Measurements from ENCODE around the gene AFF3. TPM values are rescaled to one million over a fixed set of nuclear protein-coding genes. Genes with fewer than 3 reads are reported as not detected.

Gene AFF3
- total and polyA plus RNA-seq, 2 of the 4 experiments (the other 2 are of a cell fraction): 12.9 to 14.3 TPM

GRCh38 chr2:99903981-99904380 is 238.4 kb downstream of the AFF3 start:
- no peak overlapping the region for H3K4me3 ChIP-seq (ENCODE audit: insufficient read depth, low read depth, low read length)
- POLR2A ChIA-PET (ENCODE audit: unreplicated experiment): no interaction called here
- H4K91ac ChIP-seq (ENCODE audit: insufficient read depth, low read depth, low read length): no peak overlapping the region
- in situ Hi-C loops (cut with MboI; ENCODE audit: low sequenced_read_pairs) (no loop called here), dilution Hi-C loops (cut with HindIII; ENCODE audit: low sequenced_read_pairs, unreplicated experiment) (no loop called here), intact Hi-C loops (cut with micrococcal nuclease) (no loop called here)
- no peaks in the 10 kb centered on the region for H3K27me3 ChIP-seq (ENCODE audit: control insufficient read depth, insufficient read depth, low read length)
- H3K27ac ChIP-seq (ENCODE audit: insufficient read depth, low read length): no peak overlapping the region
- no peak overlapping the region for H4K8ac ChIP-seq (ENCODE audit: low read depth in 2 of 2, low read length in 2 of 2)
- peaks cover 9% of the 10 kb centered on the region; the same call in 1 of the 2 replicates for H3K9me1 ChIP-seq (ENCODE audit: insufficient read depth, low read length)
- H3K4me1 ChIP-seq (ENCODE audit: control insufficient read depth, insufficient read depth, low read length): peaks cover 2% of the 10 kb centered on the region; the same call in 1 of the 2 replicates
- H3K4me2 ChIP-seq (ENCODE audit: low read depth, low read length): no peak overlapping the region
- no peak overlapping the region for H2AK9ac ChIP-seq (replicated peaks; ENCODE audit: low read depth, low read length, poor library complexity)
- no peaks in the 10 kb centered on the region for H3K36me3 ChIP-seq (ENCODE audit: control insufficient read depth, insufficient read depth, low read length)
- no peak overlapping the region for H3K23ac ChIP-seq (ENCODE audit: low read depth, low read length)
- H3K4ac ChIP-seq (ENCODE audit: low read depth, low read length): no peak overlapping the region
- H3K9ac ChIP-seq (ENCODE audit: low read depth, low read length): no peak overlapping the region
- H2BK20ac ChIP-seq (ENCODE audit: low read depth, low read length): no peak overlapping the region
- TF ChIP-seq RCOR1 (IDR thresholded peaks at IDR 0.05; ENCODE audit: insufficient replicate concordance, low read length) (no peak), RFX5 (IDR thresholded peaks at IDR 0.05; ENCODE audit: low read depth, low read length) (no peak), CTCF (conservative IDR thresholded peaks at IDR 0.05; ENCODE audit: low read depth, low read length) (no peak), SMC3 (IDR thresholded peaks at IDR 0.05; ENCODE audit: low read depth, low read length) (no peak), NFE2L2 (IDR thresholded peaks at IDR 0.05; ENCODE audit: low read depth, low read length) (no peak), CEBPB (IDR thresholded peaks at IDR 0.05; ENCODE audit: low read depth, low read length) (no peak), MAFK (IDR thresholded peaks at IDR 0.05; ENCODE audit: low read depth, low read length) (no peak), RAD21 (IDR thresholded peaks at IDR 0.05; ENCODE audit: low read length) (no peak), FOS (IDR thresholded peaks at IDR 0.05; ENCODE audit: low read depth, low read length) (no peak), MAZ (IDR thresholded peaks at IDR 0.05; ENCODE audit: borderline replicate concordance, low read depth, low read length) (no peak), MXI1 (IDR thresholded peaks at IDR 0.05; ENCODE audit: borderline replicate concordance, low read depth, low read length) (no peak), POLR2A (IDR thresholded peaks at IDR 0.05; ENCODE audit: low read depth, low read length) (no peak), BHLHE40 (IDR thresholded peaks at IDR 0.05; ENCODE audit: low read depth, low read length) (no peak), CHD1 (IDR thresholded peaks at IDR 0.05; ENCODE audit: low read depth, low read length) (no peak)
- TF ChIP-seq, protein P1, sequence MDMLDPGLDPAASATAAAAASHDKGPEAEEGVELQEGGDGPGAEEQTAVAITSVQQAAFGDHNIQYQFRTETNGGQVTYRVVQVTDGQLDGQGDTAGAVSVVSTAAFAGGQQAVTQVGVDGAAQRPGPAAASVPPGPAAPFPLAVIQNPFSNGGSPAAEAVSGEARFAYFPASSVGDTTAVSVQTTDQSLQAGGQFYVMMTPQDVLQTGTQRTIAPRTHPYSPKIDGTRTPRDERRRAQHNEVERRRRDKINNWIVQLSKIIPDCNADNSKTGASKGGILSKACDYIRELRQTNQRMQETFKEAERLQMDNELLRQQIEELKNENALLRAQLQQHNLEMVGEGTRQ (IDR thresholded peaks at IDR 0.05; ENCODE audit: low read depth, low read length): no peak
- TF ChIP-seq, protein P2, sequence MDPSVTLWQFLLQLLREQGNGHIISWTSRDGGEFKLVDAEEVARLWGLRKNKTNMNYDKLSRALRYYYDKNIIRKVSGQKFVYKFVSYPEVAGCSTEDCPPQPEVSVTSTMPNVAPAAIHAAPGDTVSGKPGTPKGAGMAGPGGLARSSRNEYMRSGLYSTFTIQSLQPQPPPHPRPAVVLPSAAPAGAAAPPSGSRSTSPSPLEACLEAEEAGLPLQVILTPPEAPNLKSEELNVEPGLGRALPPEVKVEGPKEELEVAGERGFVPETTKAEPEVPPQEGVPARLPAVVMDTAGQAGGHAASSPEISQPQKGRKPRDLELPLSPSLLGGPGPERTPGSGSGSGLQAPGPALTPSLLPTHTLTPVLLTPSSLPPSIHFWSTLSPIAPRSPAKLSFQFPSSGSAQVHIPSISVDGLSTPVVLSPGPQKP (IDR thresholded peaks at IDR 0.05; ENCODE audit: borderline replicate concordance, low read depth, low read length): no peak
- no peak overlapping the region for H2BK120ac ChIP-seq (ENCODE audit: low read depth, low read length)
- BruUV-seq (replicated peaks): no TSS peak
- H2BK5ac ChIP-seq (ENCODE audit: low read depth, low read length, poor library complexity, severe bottlenecking): no peak overlapping the region
- H2AK5ac ChIP-seq (ENCODE audit: low read depth, low read length): no peak overlapping the region
- H3K18ac ChIP-seq (ENCODE audit: low read depth, low read length): no peak overlapping the region
- no peaks in the 10 kb centered on the region for H3K9me3 ChIP-seq (ENCODE audit: control insufficient read depth, insufficient read depth, low read length)
- H2BK15ac ChIP-seq (ENCODE audit: low read depth, low read length): no peak overlapping the region
- H3K79me1 ChIP-seq (ENCODE audit: low read depth in 1 of 2, low read length in 2 of 2): peaks cover 14 to 28% of the 10 kb centered on the region in 2 experiments
- H3K56ac ChIP-seq (ENCODE audit: extremely low read depth, insufficient read depth, low read length): no peak overlapping the region
- WGBS, 2 experiments (ENCODE audit: extremely low coverage in 2 of 2, insufficient read length in 1 of 2): no CpG with 5 or more reads among the region's 5 CpGs
- no peaks in the 10 kb centered on the region for H4K20me1 ChIP-seq (ENCODE audit: insufficient read depth, low read length)
- CTCF ChIA-PET: no interaction called here
- no peak for ATAC-seq (ENCODE audit: low read depth)
- no peak overlapping the region for H4K5ac ChIP-seq (ENCODE audit: low read depth, low read length)
- no peak for DNase-seq
- H2AFZ ChIP-seq (replicated peaks; ENCODE audit: low read length, poor library complexity): no peak overlapping the region
- no peak overlapping the region for H3K14ac ChIP-seq (replicated peaks; ENCODE audit: low read depth, low read length)

Measured in IMR-90 (cell line).